ENCODE measurements around the gene GGTA1.
"Not testable (repeated sequence)": the region's sequence is repeated elsewhere in the genome, so short reads cannot be mapped to it uniquely, and the experiment has no call there.

The GGTA1 gene

GRCh38 chr9:121437891-121438290 is 61.8 kb downstream of the GGTA1 start:
- Histone ChIP-seq H3K56ac (ENCODE audit: low read length) (no peak overlapping the region), H2BK5ac (ENCODE audit: low read length) (no peak overlapping the region), H2AK5ac (ENCODE audit: low read length) (no peak overlapping the region), H3K27ac (ENCODE audit: low read depth, low read length) (no peak overlapping the region), H3K4me1 (ENCODE audit: control insufficient read depth, low read depth, low read length) (no peaks in the 10 kb centered on the region), H3K4me2 (ENCODE audit: low read length) (no peak overlapping the region), H2BK15ac (replicated peaks; ENCODE audit: low read depth) (no peak overlapping the region), H3K36me3 (ENCODE audit: control insufficient read depth, insufficient read depth, low read length) (no peaks in the 10 kb centered on the region), H3K79me1 (ENCODE audit: low read length) (no peaks in the 10 kb centered on the region), H3K18ac (ENCODE audit: low read length) (no peak overlapping the region), H4K5ac (ENCODE audit: low read length) (no peak overlapping the region), H3K23ac (ENCODE audit: low read length) (no peak overlapping the region), H3K4ac (ENCODE audit: low read depth, low read length) (no peak overlapping the region), H2BK120ac (ENCODE audit: low read depth, low read length) (no peak overlapping the region), H4K8ac (ENCODE audit: low read depth, low read length) (no peak overlapping the region), H3K4me3 (ENCODE audit: low read length) (no peak overlapping the region), H3K79me2 (ENCODE audit: control insufficient read depth, insufficient read depth, low read length) (no peaks in the 10 kb centered on the region), H3K27me3 (ENCODE audit: insufficient read depth, low read length, poor library complexity) (no peaks in the 10 kb centered on the region), H3K9ac (ENCODE audit: low read length) (no peak overlapping the region)
- no CpG with 5 or more reads among the region's 3 CpGs for WGBS (ENCODE audit: extremely low coverage, insufficient coverage, low lambda C conversion rate)
- DNase-seq, result no peak

GRCh38 chr9:121437046-121437445 is 62.6 kb downstream of the GGTA1 start:
- not testable (repeated sequence) for H2BK5ac ChIP-seq (ENCODE audit: low read length); H2BK15ac ChIP-seq (replicated peaks; ENCODE audit: low read depth); H2BK120ac ChIP-seq (ENCODE audit: low read depth, low read length); H3K36me3 ChIP-seq (ENCODE audit: control insufficient read depth, insufficient read depth, low read length); H3K27ac ChIP-seq (ENCODE audit: low read depth, low read length); H3K79me2 ChIP-seq (ENCODE audit: control insufficient read depth, insufficient read depth, low read length); H2AK5ac ChIP-seq (ENCODE audit: low read length); H3K27me3 ChIP-seq (ENCODE audit: insufficient read depth, low read length, poor library complexity); H4K5ac ChIP-seq (ENCODE audit: low read length); H4K8ac ChIP-seq (ENCODE audit: low read depth, low read length); H3K18ac ChIP-seq (ENCODE audit: low read length); DNase-seq; H3K4me2 ChIP-seq (ENCODE audit: low read length); H3K9ac ChIP-seq (ENCODE audit: low read length); H3K4me3 ChIP-seq (ENCODE audit: low read length); H3K4ac ChIP-seq (ENCODE audit: low read depth, low read length); H3K4me1 ChIP-seq (ENCODE audit: control insufficient read depth, low read depth, low read length); H3K56ac ChIP-seq (ENCODE audit: low read length); H3K79me1 ChIP-seq (ENCODE audit: low read length); H3K23ac ChIP-seq (ENCODE audit: low read length)
- no CpG with 5 or more reads among the region's 3 CpGs for WGBS (ENCODE audit: extremely low coverage, insufficient coverage, low lambda C conversion rate)

DNA sequence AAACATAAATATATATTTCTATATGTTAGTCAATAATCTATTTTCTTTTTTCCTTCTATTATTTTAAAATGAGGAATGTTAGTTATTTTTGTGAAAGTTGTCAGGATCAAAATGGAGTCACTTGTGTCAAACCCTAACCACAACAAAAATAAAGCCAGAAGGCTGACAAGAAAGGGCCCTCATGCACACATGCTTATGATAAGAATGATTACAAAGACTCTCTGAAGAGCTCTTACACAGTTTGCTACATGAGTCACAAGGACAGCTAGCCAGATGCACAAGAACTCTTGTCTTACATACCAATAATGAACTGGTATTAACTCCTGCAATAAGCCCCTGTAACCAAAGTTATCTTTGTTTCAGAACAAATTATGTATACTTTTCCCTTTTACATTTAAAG is 64.7 kb downstream of the GGTA1 start:
- H2BK5ac ChIP-seq (ENCODE audit: low read length), result no peak overlapping the region
- H3K4me3 ChIP-seq (ENCODE audit: low read length), result no peak overlapping the region
- no peak overlapping the region for H3K56ac ChIP-seq (ENCODE audit: low read length)
- H3K79me1 ChIP-seq (ENCODE audit: low read length), result no peaks in the 10 kb centered on the region
- no peak overlapping the region for H4K8ac ChIP-seq (ENCODE audit: low read depth, low read length)
- H3K18ac ChIP-seq (ENCODE audit: low read length), result no peak overlapping the region
- no peak overlapping the region for H3K4ac ChIP-seq (ENCODE audit: low read depth, low read length)
- H3K23ac ChIP-seq (ENCODE audit: low read length), result no peak overlapping the region
- H3K36me3 ChIP-seq (ENCODE audit: control insufficient read depth, insufficient read depth, low read length), result no peaks in the 10 kb centered on the region
- DNase-seq, result no peak
- no peak overlapping the region for H2BK15ac ChIP-seq (replicated peaks; ENCODE audit: low read depth)
- no peaks in the 10 kb centered on the region for H3K4me1 ChIP-seq (ENCODE audit: control insufficient read depth, low read depth, low read length)
- no peak overlapping the region for H3K4me2 ChIP-seq (ENCODE audit: low read length)
- no peak overlapping the region for H4K5ac ChIP-seq (ENCODE audit: low read length)
- H3K27ac ChIP-seq (ENCODE audit: low read depth, low read length), result no peak overlapping the region
- H3K9ac ChIP-seq (ENCODE audit: low read length), result no peak overlapping the region
- H2AK5ac ChIP-seq (ENCODE audit: low read length), result no peak overlapping the region
- H3K27me3 ChIP-seq (ENCODE audit: insufficient read depth, low read length, poor library complexity), result no peaks in the 10 kb centered on the region
- no peaks in the 10 kb centered on the region for H3K79me2 ChIP-seq (ENCODE audit: control insufficient read depth, insufficient read depth, low read length)
- H2BK120ac ChIP-seq (ENCODE audit: low read depth, low read length), result no peak overlapping the region

- Histone ChIP-seq H2BK5ac (ENCODE audit: low read length) (no peak overlapping the region), H4K5ac (ENCODE audit: low read length) (no peak overlapping the region), H3K56ac (ENCODE audit: low read length) (no peak overlapping the region), H3K79me2 (ENCODE audit: control insufficient read depth, insufficient read depth, low read length) (no peaks in the 10 kb centered on the region), H3K4me2 (ENCODE audit: low read length) (no peak overlapping the region), H3K27ac (ENCODE audit: low read depth, low read length) (no peak overlapping the region), H3K23ac (ENCODE audit: low read length) (no peak overlapping the region), H2BK120ac (ENCODE audit: low read depth, low read length) (no peak overlapping the region), H3K4me3 (ENCODE audit: low read length) (no peak overlapping the region), H3K4me1 (ENCODE audit: control insufficient read depth, low read depth, low read length) (no peaks in the 10 kb centered on the region), H3K36me3 (ENCODE audit: control insufficient read depth, insufficient read depth, low read length) (no peaks in the 10 kb centered on the region), H4K8ac (ENCODE audit: low read depth, low read length) (no peak overlapping the region), H3K18ac (ENCODE audit: low read length) (no peak overlapping the region), H3K79me1 (ENCODE audit: low read length) (no peaks in the 10 kb centered on the region), H2BK15ac (replicated peaks; ENCODE audit: low read depth) (no peak overlapping the region), H3K4ac (ENCODE audit: low read depth, low read length) (no peak overlapping the region), H3K27me3 (ENCODE audit: insufficient read depth, low read length, poor library complexity) (no peaks in the 10 kb centered on the region), H2AK5ac (ENCODE audit: low read length) (no peak overlapping the region), H3K9ac (ENCODE audit: low read length) (no peak overlapping the region)
- no CpG with 5 or more reads among the region's 1 CpG for WGBS (ENCODE audit: extremely low coverage, insufficient coverage, low lambda C conversion rate)
- no peak for DNase-seq
These were observed 71.7 kb downstream of the GGTA1 start for GRCh38 chr9:121427899-121428298.

GRCh38 chr9:121424024-121424432 is 75.6 kb downstream of the GGTA1 start:
- no peaks in the 10 kb centered on the region for H3K79me2 ChIP-seq (ENCODE audit: control insufficient read depth, insufficient read depth, low read length)
- H3K4me3 ChIP-seq (ENCODE audit: low read length), result no peak overlapping the region
- no peak overlapping the region for H2BK15ac ChIP-seq (replicated peaks; ENCODE audit: low read depth)
- no peaks in the 10 kb centered on the region for H3K27me3 ChIP-seq (ENCODE audit: insufficient read depth, low read length, poor library complexity)
- H3K56ac ChIP-seq (ENCODE audit: low read length), result no peak overlapping the region
- no peak overlapping the region for H2AK5ac ChIP-seq (ENCODE audit: low read length)
- no peak overlapping the region for H3K4ac ChIP-seq (ENCODE audit: low read depth, low read length)
- no peaks in the 10 kb centered on the region for H3K79me1 ChIP-seq (ENCODE audit: low read length)
- H3K9ac ChIP-seq (ENCODE audit: low read length), result no peak overlapping the region
- no peak overlapping the region for H4K8ac ChIP-seq (ENCODE audit: low read depth, low read length)
- H2BK120ac ChIP-seq (ENCODE audit: low read depth, low read length), result no peak overlapping the region
- H2BK5ac ChIP-seq (ENCODE audit: low read length), result no peak overlapping the region
- no peak overlapping the region for H3K23ac ChIP-seq (ENCODE audit: low read length)
- no peak overlapping the region for H3K4me2 ChIP-seq (ENCODE audit: low read length)
- DNase-seq, result no peak
- H3K36me3 ChIP-seq (ENCODE audit: control insufficient read depth, insufficient read depth, low read length), result no peaks in the 10 kb centered on the region
- no peak overlapping the region for H4K5ac ChIP-seq (ENCODE audit: low read length)
- H3K4me1 ChIP-seq (ENCODE audit: control insufficient read depth, low read depth, low read length), result no peaks in the 10 kb centered on the region
- H3K27ac ChIP-seq (ENCODE audit: low read depth, low read length), result no peak overlapping the region
- no peak overlapping the region for H3K18ac ChIP-seq (ENCODE audit: low read length)
- no CpG with 5 or more reads among the region's 1 CpG for WGBS (ENCODE audit: extremely low coverage, insufficient coverage, low lambda C conversion rate)

- Histone ChIP-seq H3K23ac (ENCODE audit: low read length) (no peak overlapping the region), H2BK15ac (replicated peaks; ENCODE audit: low read depth) (no peak overlapping the region), H3K36me3 (ENCODE audit: control insufficient read depth, insufficient read depth, low read length) (no peaks in the 10 kb centered on the region), H2BK120ac (ENCODE audit: low read depth, low read length) (no peak overlapping the region), H3K27ac (ENCODE audit: low read depth, low read length) (no peak overlapping the region), H3K56ac (ENCODE audit: low read length) (no peak overlapping the region), H4K8ac (ENCODE audit: low read depth, low read length) (no peak overlapping the region), H3K4me3 (ENCODE audit: low read length) (no peak overlapping the region), H4K5ac (ENCODE audit: low read length) (no peak overlapping the region), H3K4me1 (ENCODE audit: control insufficient read depth, low read depth, low read length) (no peaks in the 10 kb centered on the region), H2AK5ac (ENCODE audit: low read length) (no peak overlapping the region), H3K27me3 (ENCODE audit: insufficient read depth, low read length, poor library complexity) (no peaks in the 10 kb centered on the region), H3K4ac (ENCODE audit: low read depth, low read length) (no peak overlapping the region), H3K4me2 (ENCODE audit: low read length) (no peak overlapping the region), H2BK5ac (ENCODE audit: low read length) (no peak overlapping the region), H3K79me1 (ENCODE audit: low read length) (no peaks in the 10 kb centered on the region), H3K79me2 (ENCODE audit: control insufficient read depth, insufficient read depth, low read length) (no peaks in the 10 kb centered on the region), H3K18ac (ENCODE audit: low read length) (no peak overlapping the region), H3K9ac (ENCODE audit: low read length) (no peak overlapping the region)
- WGBS (ENCODE audit: extremely low coverage, insufficient coverage, low lambda C conversion rate), result no CpG with 5 or more reads among the region's 3 CpGs
- no peak for DNase-seq
These were observed 87.7 kb downstream of the GGTA1 start for GRCh38 chr9:121411993-121412392.
